Germinal center (tissue), 1 donor: Measurements from ENCODE around the gene QRFPR.
"Not testable (repeated sequence)": the region's sequence is repeated elsewhere in the genome, so short reads cannot be mapped to it uniquely, and the experiment has no call there.

Experiments used
- DNase-seq: peaks from one replicate; pipeline ENCODE4 v3.0.0; 2012; ENCODE audit warnings: mixed read lengths, low spot score

The QRFPR gene

DNA sequence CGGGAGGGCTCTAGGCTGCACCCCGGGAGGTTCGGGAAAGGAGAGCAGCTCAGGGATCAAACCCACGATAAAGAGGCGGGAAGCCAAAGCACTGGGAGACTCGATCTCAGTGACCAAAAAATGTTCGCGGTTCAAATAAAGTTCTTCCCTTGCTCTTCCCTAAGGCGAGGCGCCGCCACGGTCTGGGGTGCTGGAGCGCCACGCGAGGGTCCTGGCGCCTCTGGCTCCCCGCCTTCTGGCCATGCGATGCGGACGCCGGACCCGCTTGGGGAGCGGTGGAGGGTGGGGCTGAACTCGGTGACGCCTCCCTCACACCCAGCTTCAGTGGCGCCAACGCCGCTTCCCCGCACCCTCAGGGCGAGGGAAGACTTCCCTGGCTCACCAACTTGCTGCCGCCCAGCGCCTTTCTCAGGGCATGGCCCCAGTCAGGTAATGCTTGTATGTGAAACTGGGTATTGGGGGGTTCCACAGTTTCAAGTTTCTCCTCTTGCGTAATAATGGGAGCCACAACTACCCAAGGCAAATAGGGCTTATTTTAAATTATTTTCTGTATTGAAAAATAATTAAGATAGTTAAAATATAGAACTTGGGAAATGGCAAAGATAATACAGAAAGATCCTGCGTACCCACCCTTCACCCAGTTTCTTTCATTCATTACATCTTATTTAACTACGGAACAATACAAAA is at the start of gene QRFPR:
TSS of gene QRFPR (minus strand) at position 243 of the 687 bp plus-strand sequence. CDS start 371 bp downstream, outside the sequence.
- DNase-seq: no peak

DNA sequence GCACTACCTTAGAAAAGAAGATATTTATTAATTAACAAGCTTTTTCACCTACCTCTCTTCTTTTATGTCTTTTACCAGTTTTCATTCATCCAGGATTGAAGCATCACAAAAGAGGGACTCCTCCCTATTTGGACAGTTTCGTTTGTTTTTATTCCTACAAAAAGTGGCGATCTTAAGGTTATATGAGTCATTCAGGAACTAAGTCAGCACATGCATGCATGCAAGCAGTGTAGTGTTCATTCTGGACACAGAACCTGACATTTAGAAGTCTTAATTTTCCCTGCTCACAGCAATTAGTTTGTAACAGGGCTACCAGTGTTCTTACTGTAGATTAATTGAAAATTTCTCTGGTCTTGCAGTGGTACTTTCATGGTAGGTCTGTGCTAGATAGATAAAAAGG is 47.9 kb upstream of the QRFPR start:
- DNase-seq: no peak

DNA sequence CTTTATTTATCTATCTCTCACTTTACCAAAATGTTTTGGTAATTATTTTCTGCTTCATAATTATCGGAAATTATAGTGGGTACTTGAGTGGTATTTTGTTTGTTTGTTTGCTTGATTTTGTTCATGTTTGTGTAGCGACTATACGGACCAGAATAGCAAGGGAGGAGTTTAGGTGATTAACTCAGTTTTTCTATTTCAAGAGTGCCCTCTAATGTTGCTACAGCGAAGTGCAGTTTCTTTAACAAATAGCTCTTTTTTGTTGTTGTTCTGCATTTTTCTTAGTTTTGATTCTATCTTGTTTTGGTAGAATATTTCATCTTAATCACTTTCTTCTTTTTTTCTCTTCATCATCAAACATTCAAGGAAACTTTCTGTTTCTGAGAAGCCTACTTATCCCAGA is 40.8 kb upstream of the QRFPR start:
- DNase-seq: no peak

DNA sequence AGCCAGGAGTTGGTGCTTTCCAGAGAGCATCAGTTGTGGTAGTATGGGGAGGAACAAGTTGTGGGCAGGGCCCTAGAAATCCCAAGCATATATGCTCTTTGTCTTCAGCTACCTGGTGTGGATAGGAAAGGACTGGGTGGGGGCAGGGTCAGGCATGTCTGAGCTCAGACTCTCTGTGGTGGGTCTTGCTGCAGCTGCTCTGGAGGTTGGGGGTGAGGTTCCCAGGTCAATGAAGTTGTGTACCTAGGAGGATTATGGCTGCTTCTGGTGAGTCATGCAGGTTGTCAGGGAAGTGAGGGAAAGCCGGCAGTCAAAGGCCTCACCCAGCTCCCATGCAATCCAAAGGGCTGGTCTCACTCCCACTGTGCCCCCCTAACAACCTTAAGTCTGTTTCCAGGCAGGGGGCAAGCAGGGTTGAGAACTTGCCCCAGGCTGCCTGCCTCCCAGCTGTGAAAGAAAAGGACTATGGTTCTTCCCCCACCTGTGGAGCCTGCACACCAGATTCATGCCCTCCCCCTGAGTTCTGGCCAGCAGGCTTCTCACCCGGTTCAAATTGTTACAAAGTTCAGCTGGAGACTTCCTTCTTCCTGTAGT is 30.4 kb upstream of the QRFPR start:
- no peak for DNase-seq

DNA sequence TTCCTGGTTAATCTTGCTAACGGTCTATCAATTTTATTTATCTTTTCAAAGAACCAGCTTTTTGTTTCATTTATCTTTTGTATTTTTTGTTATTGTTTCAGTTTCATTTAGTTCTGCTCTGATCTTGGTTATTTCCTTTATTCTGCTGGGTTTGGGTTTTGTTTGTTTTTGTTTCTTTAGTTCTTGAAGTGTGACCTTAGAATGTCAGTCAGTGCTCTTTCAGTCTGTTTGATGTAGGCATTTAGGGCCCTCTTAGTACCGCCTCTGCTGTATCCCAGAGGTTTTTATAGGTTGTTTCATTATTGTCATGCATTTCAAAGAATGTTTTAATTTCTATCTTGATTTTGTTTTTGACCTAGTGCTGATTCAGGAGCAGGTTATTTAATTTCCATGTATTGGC is 27.7 kb upstream of the QRFPR start:
- DNase-seq: not testable (repeated sequence)

DNA sequence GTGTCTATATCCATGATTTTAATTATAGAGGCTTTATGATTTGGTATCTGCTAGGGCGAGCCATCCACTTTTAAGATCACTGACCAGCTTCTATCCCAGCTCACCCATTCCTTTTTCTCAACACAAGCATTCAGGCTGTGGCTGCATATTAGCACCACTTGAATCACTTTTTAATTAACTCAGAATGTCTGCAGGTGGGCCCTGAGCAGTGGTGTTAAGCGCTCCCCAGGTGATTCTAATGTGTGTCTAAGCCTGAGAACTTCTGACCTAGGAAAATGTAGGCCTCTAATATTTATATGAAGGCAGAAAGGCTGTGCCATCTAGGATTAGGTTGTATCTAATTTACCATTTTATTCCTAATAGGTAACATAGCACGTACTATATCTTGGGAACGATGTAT is 19.8 kb upstream of the QRFPR start:
- DNase-seq: no peak

DNA sequence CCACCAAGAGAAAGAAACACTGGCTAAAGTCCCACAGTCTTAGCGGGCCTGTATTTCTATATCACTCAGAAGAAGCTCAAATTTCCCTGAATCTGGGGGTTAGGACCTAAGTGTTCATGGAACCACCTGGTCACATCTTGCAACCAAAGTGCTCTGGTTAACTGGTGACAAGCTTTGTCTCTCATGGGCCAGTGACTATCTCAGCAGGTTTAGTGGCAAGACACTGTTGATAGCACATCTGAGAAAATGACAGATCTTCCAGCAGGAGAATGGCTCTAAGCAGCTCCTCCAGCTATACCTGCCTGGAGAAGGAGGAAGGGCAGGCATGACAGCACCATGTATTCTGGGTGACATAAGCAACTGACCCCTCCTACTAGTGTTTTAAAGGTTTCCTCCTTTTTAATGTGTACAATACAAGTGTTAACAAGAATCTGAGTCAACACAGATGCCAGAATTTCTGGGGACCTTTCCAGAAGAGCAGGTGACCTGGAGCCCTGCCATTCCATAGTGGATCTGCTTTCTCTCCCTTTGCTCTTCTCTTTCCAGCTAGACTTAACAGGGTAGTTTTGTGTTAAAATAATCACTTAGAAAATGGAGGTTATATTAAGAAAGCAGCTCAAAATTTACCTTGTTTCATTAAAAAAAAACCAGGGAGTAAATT is 17.3 kb upstream of the QRFPR start:
- DNase-seq: no peak

DNA sequence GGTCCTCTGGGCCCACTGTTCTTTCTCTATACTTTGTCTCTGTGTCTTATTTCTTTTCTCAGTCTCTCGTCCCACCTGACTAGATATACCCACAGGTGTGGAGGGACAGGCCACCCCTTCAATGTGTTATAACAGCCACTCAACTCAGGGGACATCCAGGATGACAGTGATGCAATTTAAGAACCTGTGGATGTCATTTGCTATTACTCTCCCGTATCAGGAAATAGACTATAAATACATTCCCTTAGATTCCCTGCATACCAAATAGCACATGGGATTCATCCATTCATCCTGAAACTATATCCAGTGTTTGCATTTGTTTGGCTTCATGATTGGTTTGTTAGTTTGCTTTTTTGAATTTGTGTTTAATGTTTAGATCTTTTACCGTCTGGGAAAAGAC is 16.6 kb upstream of the QRFPR start:
- DNase-seq: no peak

DNA sequence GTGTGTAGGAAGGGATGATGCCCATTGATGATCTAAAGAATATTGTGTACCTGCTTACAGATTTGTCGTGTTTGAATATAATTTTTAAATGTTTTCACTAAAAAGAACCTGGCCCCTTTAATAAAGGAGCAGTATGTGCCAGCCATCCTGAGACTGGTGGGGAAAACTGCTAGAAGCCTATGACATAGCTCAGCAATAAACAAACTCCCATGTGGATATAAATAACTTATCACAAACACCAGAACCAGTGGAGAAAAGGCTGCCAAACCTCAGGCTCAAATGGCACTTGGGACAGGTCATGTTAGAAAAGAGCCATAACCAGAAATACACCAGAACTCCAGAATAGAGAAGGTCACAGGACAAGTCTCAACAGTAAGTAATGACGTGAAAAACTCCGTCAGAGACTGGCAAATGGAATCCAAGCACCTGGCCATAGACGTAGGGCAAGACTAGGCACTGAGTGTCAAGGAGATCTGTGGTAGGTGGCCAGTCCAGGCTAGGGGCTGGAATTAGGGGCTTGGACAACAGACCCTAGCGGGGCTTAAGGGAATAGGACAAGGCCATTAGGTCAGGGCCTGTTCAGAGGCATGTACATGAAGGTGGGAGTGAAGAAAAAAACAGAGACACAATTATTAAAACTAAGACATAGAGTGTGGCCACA is 11.7 kb upstream of the QRFPR start:
- DNase-seq: no peak

DNA sequence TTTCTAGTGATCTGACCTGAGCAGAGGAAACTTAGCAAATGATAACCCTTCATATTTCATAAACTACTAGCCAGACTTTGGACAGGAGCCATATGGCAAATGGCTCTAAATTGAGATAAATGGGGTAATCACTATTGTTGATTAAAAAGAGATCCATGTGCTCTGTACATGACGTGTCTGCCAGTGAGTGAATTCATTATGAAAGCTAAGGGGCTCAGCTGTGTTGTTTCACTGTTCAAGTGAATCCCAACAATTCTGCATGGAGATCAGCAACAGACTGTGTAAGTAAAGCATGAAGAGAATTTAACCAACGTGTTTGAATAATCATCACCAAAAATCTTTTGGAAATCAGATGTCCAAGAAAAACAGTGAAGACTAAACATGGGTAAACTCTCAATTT is 9.5 kb upstream of the QRFPR start:
- no peak for DNase-seq

DNA sequence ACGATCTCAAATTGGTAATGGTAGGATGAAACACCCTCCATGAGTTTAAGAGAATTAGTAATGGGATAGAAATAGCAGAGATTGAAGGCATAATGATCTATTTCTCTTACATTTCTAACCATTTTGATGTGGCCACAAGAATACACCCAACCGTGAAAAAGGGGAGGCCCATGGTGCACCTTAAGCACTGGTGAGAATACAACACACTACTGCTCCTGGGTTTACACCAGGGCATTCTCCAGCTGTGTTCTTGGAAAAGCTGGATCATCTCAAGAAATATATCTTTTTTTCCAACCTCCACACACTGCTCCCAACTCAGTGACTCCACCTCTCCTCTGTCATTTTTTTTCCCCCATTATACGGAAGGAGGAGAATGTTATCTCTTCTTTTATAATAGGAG is 1.5 kb downstream of the QRFPR start:
- DNase-seq: no peak

DNA sequence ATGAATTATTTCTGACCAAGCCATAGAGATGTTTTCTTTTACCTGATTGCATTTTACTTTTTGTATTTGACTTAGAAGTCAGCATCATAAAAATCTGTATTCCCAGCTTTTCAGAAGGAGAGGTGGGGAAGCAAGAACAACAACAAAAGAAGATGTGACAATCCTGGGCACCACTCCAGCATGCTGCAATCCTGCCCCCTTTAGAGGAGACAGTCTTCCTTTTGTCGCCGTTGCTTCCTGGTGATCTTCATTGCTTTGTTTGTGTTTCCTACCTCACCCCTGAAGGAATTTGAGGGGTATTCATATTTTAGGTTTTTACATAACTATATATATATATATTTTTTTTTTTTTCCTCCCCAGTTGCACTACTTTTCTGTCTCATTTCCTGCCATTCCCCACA is 3.7 kb downstream of the QRFPR start:
- no peak for DNase-seq

DNA sequence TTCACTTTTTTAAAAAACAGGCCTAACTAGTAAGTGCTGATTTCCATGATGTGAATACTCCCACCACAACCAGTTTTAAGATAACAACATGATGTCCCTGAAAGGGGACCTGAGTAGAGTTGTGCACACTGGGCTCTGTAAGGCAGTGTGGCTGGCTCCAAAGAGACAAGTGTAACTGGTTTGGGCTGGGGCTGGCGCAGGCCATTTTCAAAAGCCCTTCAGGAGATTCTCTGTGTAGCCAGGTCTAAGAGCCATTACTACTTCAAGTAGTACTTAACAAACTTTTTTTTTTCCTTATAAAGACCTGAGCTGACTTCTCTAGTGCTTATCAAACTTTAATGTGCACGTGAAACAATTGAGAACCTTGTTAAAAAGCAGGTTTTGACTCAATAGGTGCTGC is 4.3 kb downstream of the QRFPR start:
- no peak for DNase-seq

DNA sequence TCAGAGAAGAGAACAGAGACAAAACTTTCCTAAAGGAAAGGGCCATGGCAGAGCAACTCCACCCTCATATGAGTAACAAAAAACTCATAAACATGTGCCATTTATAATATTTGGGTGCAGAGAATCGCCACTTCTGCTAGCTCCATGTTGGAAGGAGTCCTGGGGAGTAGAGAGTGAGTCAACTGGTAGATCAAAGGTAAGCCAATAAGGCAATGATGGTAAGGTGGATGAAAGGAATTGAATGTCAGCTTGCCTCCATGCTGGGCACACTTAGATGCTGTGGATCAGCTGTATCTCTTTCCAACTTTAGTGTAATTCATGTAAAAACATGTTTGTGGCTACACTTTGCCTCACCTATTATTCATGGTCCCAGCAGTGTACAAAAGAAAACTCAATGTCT is 4.7 kb downstream of the QRFPR start:
- no peak for DNase-seq

DNA sequence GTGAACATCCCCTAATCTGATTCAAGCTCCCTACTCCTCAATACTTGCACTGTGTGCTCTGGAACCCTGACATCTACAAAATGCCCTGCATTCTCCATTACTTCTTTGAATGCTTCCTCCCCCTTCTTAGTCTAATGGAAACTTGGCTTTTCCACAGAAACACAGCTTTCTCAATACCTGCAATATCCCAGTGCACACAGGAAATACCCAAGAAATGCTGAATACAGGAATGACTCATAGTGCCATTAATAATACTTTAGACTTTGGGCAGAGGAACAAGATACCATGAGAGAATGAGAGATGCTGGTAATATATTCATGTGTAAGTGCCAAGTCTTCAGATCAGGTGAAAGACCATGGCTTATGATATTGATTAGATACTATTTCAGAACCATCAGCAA is 5.6 kb downstream of the QRFPR start:
- DNase-seq: no peak

DNA sequence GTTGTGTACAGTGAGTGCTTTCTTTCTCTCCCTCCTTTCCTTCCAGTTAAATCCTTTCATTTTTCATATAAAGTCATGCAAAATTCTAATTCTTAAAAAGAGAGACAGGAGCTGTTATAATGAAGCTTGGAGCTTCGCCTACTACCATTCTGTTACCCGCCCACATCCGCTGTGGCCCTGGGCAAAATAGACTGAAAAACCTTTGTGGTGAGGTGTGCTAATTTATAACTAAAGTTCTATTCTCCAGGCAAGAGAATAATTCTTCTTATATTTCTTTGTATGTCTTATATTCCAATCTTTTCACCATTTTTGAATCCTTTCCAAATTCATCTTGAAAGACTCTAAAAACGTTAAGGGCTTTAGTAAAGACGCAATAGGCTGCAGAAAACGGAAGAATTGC is 7.0 kb downstream of the QRFPR start:
- DNase-seq: no peak

DNA sequence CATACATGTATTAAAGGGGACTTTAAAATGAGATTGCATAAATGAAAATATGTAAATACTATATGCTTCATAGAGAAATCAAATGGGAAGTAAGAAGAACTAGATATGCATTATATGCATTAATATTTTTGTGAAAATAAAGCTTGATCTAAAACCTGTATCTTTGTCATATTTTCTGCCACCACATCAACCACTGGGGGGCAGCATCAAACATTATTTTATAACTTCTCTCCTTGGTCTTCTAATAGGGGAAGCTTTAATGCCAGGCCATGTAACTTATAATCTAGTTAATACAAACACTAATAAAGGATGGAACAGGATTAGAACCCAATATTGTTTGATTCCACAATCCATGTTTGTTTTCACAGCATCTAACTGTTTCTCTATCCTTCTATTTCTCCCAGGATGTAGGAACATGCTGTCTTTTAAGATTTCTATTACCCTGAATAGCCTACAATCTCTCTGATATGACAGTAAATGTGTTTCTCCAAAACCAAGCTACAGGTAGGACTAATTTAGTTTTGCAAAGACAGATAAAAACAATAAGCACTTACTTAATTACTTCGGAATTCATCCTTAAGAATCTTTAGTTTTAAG is 10.0 kb downstream of the QRFPR start:
- DNase-seq: peak; percentile 12

DNA sequence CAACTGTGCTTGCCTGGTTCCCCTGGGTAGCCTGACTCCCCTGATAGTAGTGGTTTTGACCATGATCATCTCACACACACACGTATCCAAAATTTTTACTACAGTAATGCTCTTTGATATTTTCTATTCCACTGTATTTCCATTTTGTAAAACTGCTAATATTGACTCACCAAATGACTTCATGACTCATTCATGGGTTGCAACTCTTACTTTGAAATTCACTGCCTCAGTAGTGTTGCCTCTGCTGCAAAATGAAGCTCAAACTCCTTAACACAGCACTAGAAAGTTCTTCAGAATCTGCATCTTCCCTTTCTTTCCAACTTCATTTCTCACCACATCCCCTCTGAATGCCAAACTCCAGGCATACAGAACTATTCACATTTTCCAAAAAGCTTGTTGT is 20.3 kb downstream of the QRFPR start:
- DNase-seq: no peak

DNA sequence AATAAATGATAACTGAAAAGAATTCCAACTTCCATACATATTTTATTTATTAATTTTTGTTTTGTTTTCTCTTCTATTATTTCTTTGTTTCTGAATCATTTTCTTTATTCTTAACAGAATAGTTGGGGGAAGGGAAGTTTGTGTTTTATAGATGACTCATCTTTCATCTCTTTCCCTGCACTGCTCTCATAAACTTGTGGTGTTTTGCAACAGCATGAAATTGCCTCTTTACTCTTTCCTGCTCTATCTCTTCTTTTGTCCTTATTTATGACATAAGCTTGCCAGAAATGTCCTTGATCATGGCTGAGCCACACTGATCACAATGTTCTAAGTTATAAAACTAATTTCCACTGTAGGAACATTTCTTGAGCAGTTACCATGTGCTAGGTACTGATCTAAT is 22.3 kb downstream of the QRFPR start:
- no peak for DNase-seq

DNA sequence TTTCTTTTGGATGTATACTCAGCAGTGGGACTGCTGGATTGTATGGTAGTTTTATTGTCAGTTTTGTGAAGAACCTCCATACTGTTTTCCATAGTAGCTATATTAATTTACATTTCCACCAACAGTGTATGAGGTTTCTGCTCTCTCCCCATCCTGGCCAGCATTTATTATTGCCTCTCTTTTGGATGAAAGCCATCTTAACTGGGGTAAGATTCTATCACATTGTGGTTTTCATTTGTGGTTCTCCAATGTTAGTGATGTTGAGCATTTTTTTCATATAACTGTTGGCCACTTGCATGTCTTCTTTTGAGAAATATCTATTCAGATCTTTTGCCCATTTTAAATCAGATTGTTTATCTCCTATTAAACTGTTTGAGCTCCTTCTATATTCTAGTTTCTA is 27.6 kb downstream of the QRFPR start:
- no peak for DNase-seq

DNA sequence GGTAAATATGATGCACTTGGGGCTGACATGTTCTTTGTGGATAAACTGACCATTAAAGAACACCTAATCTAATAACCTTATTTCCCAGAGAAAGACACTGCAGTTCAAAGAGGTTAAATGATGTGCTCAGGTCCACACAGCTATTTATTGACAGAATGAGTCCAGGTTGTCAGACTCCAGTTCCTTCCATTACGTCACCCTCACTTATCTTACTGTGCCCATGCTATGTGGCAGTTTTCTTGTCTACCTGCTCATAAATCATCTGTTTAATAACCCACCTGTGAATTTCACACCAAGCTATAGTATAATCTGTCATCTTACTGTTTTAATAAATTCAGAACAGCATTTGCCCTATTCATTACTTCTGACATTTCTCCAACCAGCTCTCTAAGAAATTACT is 36.7 kb downstream of the QRFPR start:
- DNase-seq: no peak

DNA sequence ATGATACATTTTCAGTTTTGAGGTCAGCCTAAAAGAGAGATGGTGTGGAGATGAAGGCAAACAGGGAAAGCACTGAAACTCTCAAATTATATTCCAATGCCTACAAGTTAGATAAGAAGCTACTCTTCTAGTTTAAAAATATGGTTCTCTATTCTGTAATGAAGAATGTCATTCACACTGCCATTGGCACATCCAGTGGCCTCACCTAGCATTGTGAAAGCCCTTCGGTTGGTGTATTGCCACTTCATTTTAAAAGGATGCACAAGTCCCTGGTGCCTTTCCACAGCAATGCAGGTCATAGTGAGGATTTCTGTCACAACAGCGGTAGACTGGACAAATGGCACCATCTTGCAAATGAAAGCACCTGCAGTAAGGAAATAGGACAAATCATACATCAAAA is 40.6 kb downstream of the QRFPR start:
- DNase-seq: no peak

DNA sequence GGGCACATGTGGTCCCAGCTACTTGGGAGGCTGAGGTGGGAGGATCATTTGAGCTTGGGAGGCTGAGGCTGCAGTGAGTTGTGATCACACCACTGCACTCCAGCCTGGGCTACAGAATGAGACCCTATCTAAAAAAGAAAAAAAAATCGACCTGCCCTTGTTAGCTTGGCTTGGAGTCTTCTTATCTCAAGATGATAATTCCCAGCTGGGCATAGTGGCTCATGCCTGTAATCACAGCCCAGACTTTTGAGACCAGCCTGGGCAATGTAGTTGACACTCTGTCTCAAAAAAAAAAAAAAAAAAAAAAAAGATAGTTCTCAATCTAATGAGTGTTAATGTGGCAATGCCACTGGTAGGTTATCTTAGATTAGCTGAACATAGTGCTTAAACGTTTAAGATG is 41.0 kb downstream of the QRFPR start:
- no peak for DNase-seq
